Heart left ventricle (tissue), 16 donors: ENCODE data around the gene LRFN4. TPM values are rescaled to one million over a fixed set of nuclear protein-coding genes. Genes with fewer than 3 reads are reported as not detected.

Source experiments
- ATAC-seq, 4 donors: fragments of 200-7000 bp; cut with Tn5 transposase; one replicate each; pipeline ENCODE4 v1.9.1; 2020 to 2022; ENCODE audit warnings: moderate library complexity in 4 of 4, mild to moderate bottlenecking in 3 of 4, moderate number of reproducible peaks in 1 of 4
- DNase-seq, 5 donors: peaks; one replicate each; pipeline ENCODE4 v3.0.0-alpha.2; 2020
- H3K27ac ChIP-seq, 12 donors: fragments of 200-600 bp; sonication (generic) in 4 of 12; one replicate each; pipeline versions ENCODE4 v1.5.0 to v1.8.0; 2016 to 2022; ENCODE audit warnings: mild to moderate bottlenecking in 2 of 12
- H3K27me3 ChIP-seq, 9 donors: fragments of 200-600 bp; sonication (generic) in 2 of 9; one replicate each; pipeline versions ENCODE4 v1.5.1 to v1.8.0; 2016 to 2022; ENCODE audit warnings: mild to moderate bottlenecking in 3 of 9
- H3K36me3 ChIP-seq, 9 donors: fragments of 200-600 bp; sonication (generic) in 2 of 9; one replicate each; pipeline versions ENCODE4 v1.5.0 to v1.8.0; 2018 to 2022; ENCODE audit warnings: mild to moderate bottlenecking in 2 of 9
- H3K4me1 ChIP-seq, 12 donors: fragments of 200-600 bp; sonication (generic) in 4 of 12; one replicate each; pipeline versions ENCODE4 v1.5.0 to v1.8.0; 2016 to 2022; ENCODE audit warnings: mild to moderate bottlenecking in 3 of 12
- H3K4me3 ChIP-seq, 12 donors: fragments of 200-600 bp; sonication (generic) in 4 of 12; one replicate each; pipeline versions ENCODE4 v1.5.0 to v1.8.0; 2017 to 2022; ENCODE audit warnings: mild to moderate bottlenecking in 9 of 12, moderate library complexity in 4 of 12
- H3K9me3 ChIP-seq, 12 donors: fragments of 200-600 bp; sonication (generic) in 4 of 12; one replicate each; pipeline versions ENCODE4 v1.5.0 to v1.8.0; 2016 to 2022; ENCODE audit warnings: mild to moderate bottlenecking in 1 of 12
- POLR2A ChIP-seq, 2 donors: fragments of 450-650 bp; IDR thresholded peaks; one replicate each; pipeline ENCODE4 v1.6.1; 2017; ENCODE audit warnings: antibody characterized with exemption in 2 of 2, mild to moderate bottlenecking in 2 of 2, moderate library complexity in 2 of 2
- WGBS, 4 donors: extraction: QIAGEN DNeasy Blood & Tissue Kit in 2 of 4; methylation state at CpG; one replicate each; pipeline versions ENCODE4 v1.1.5 to v1.1.7; 2013 to 2018; 5-methylcytosine and 5-hydroxymethylcytosine counted together
- intact Hi-C, 10 donors: fragments of 100-400 bp; cut with DNase I; formaldehyde crosslinking; loops; one replicate each; pipeline versions ENCODE4 v1.11.1 to v1.14.2; 2022
- polyA plus RNA-seq, 2 donors: library from polyadenylated mRNA; stranded (reverse); fragments of 200-250 nt; gene quantifications; one replicate each; pipeline ENCODE4 v1.2.3, GENCODE V29; 2013
- total RNA-seq, 9 donors: library from RNA; depleted of rRNA in 2 of 9; stranded (reverse); fragments of >200 nt in 2 of 9; fragmentation: NEBNext Ultra II Directional in 3 of 9; extraction: Animal tissue kit (Norgen Biotek cat#: 25700) in 3 of 9; gene quantifications; one replicate each; pipeline versions ENCODE4 v1.1.0 to v1.2.4, GENCODE V29; 2016 to 2023
- TF ChIP-seq, protein P1 (sequence below), 12 donors: fragments of 200-600 bp; sonication (generic) in 4 of 12; IDR thresholded peaks; one replicate each; pipeline versions ENCODE4 v1.5.0 to v1.8.0; 2018 to 2022; ENCODE audit warnings: antibody characterized with exemption in 12 of 12, mild to moderate bottlenecking in 5 of 12
- donor health status: ischemic (EF 13 %, LVEDD 7.1; RV severe dilation, severe dysfunction).
- donor health status: healthy with polysubstance abuse.
- donor health status: DM: no; HTN: yes; CAD: no.
- donor health status: DM: no; HTN: no; CAD: no.
- donor health status: ischemic (EF 25% LVEDD 6.9; RV normal size, moderate dysfunction).
- donor health status: ischemic (EF 25% LVEDD 5.7; RV mildly dilated, moderate dysfunction).
- donor health status: healthy.
- donor health status: DM: yes; HTN: yes; CAD: no.
- donor health status: ischemic (EF 35%, LVEDD 5.7; RV mildly dilated, moderate dysfunction).
- donor health status: nonischemic (EF 11% LVEDD 7.7; RV severe dilation, severe dysfunction).
- donor health status: DM: yes; HTN: yes; CAD: no.
- donor health status: PGD.
- donor health status: ischemic (EF 29% LVEDD 5.4; RV normal size, mild dysfunction).
- donor health status: nonischemic (EF 23%, LVEDD 6.1; RV moderate dilation, normal function).

LRFN4 gene
- total and polyA plus RNA-seq, 11 donors = 8.2 to 22.1 (median 15.4) TPM

DNA sequence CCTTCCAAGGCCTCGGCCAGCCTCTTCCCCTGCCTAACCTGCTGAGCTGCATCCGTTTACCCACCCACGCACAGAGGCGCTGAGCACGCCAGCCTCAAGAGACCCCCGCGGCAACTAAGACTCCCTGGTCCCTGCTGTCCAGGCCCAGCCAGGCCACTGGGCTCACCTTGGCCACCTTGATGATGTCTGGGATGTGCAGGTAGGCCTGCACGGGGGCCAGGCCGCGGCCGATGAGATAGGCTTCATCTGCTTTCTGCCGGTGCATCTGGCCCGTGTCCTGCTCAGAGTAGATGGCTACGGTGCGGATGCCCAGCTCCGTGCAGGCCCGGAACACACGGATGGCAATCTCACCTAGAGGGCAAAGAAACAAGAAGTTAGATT is 14.6 kb downstream of the LRFN4 start:
- Histone ChIP-seq H3K27ac (no peak overlapping the region), H3K9me3 (no peaks in the 10 kb centered on the region), H3K36me3 (peaks cover 0 to 21% (median 0%) of the 10 kb centered on the region in 9 donors), H3K27me3 (no peaks in the 10 kb centered on the region), H3K4me3 (no peak overlapping the region), H3K4me1 (no peaks in the 10 kb centered on the region)
- no peak for ATAC-seq
- no peak for DNase-seq
- TF ChIP-seq, protein P1, sequence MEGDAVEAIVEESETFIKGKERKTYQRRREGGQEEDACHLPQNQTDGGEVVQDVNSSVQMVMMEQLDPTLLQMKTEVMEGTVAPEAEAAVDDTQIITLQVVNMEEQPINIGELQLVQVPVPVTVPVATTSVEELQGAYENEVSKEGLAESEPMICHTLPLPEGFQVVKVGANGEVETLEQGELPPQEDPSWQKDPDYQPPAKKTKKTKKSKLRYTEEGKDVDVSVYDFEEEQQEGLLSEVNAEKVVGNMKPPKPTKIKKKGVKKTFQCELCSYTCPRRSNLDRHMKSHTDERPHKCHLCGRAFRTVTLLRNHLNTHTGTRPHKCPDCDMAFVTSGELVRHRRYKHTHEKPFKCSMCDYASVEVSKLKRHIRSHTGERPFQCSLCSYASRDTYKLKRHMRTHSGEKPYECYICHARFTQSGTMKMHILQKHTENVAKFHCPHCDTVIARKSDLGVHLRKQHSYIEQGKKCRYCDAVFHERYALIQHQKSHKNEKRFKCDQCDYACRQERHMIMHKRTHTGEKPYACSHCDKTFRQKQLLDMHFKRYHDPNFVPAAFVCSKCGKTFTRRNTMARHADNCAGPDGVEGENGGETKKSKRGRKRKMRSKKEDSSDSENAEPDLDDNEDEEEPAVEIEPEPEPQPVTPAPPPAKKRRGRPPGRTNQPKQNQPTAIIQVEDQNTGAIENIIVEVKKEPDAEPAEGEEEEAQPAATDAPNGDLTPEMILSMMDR (IDR thresholded peaks at IDR 0.05) = no peak
- no peak for TF ChIP-seq POLR2A (IDR thresholded peaks at IDR 0.05)
- WGBS, 4 donors = 96 to 98% (median 97%) methylated on average over 8 to 18 of the region's 18 CpGs
- intact Hi-C loops = no loop called here

DNA sequence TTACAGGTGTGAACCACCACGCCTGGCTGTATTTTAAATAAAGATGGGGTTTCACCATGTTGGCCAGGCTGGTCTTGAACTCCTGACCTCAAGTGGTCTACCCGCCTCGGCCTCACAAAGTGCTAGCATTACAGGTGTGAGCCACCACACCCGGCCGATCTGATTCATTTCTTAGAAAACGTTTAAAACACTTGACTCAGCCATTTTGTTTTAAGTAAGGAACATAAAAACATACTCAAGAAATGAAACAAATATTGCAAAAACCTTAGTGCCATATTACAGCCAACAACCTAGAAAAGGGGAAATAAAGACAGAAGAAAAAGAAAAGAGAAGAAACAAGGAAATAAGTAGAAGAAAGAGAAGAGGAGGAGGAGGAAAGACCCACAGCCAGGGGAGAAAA is 17.4 kb downstream of the LRFN4 start:
- ATAC-seq = no peak
- 92 to 95% (median 92%) methylated on average over 6 of the region's 6 CpGs for WGBS, 4 donors

DNA sequence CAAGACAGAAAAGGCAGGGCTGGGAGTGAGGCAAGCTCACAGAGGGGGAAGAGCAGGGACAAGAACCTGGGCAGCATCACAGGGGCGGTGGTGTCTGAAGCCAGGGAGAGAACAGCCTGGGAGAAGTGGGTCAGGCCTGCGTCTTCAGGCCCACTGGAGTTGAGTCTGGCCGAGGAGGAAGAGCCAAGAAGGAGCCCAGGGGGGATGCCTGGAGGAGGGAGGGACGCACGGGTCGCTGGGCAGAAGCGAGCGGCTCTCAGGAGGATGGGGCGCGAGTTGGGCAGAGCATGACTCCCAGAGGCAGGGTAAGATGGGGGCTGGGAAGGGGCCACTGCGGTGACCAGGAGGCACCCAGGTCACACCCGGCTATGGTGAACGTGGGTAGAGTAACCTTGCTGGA is 18.5 kb downstream of the LRFN4 start:
- H3K27ac ChIP-seq = no peak overlapping the region
- H3K27me3 ChIP-seq = no peaks in the 10 kb centered on the region
- no peak overlapping the region for H3K4me3 ChIP-seq
- H3K4me1 ChIP-seq = peaks cover 0 to 11% (median 0%) of the 10 kb centered on the region in 12 donors
- H3K9me3 ChIP-seq = no peaks in the 10 kb centered on the region
- intact Hi-C loops = no loop called here
- H3K36me3 ChIP-seq = peaks cover 0 to 10% (median 0%) of the 10 kb centered on the region in 9 donors
- ATAC-seq (no peak), DNase-seq (peak in 1 of 5 donors; percentile 15)
- 87 to 90% (median 89%) methylated on average over 13 of the region's 13 CpGs for WGBS, 4 donors
- TF ChIP-seq, protein P1 (IDR thresholded peaks at IDR 0.05) = no peak
- no peak for TF ChIP-seq POLR2A (IDR thresholded peaks at IDR 0.05)

More for the DNA sequence above, 17.4 kb downstream of the LRFN4 start:
- DNase-seq = peak in 1 of 5 donors; percentile 8
- TF ChIP-seq, protein P1 (IDR thresholded peaks at IDR 0.05) = no peak
- TF ChIP-seq POLR2A (IDR thresholded peaks at IDR 0.05) = no peak
- intact Hi-C loops = no loop called here
- Histone ChIP-seq H3K9me3 (no peaks in the 10 kb centered on the region), H3K4me3 (no peak overlapping the region), H3K27ac (no peak overlapping the region), H3K4me1 (peaks cover 0 to 6% (median 0%) of the 10 kb centered on the region in 12 donors), H3K36me3 (peaks cover 0 to 21% (median 0%) of the 10 kb centered on the region in 9 donors), H3K27me3 (no peaks in the 10 kb centered on the region)

DNA sequence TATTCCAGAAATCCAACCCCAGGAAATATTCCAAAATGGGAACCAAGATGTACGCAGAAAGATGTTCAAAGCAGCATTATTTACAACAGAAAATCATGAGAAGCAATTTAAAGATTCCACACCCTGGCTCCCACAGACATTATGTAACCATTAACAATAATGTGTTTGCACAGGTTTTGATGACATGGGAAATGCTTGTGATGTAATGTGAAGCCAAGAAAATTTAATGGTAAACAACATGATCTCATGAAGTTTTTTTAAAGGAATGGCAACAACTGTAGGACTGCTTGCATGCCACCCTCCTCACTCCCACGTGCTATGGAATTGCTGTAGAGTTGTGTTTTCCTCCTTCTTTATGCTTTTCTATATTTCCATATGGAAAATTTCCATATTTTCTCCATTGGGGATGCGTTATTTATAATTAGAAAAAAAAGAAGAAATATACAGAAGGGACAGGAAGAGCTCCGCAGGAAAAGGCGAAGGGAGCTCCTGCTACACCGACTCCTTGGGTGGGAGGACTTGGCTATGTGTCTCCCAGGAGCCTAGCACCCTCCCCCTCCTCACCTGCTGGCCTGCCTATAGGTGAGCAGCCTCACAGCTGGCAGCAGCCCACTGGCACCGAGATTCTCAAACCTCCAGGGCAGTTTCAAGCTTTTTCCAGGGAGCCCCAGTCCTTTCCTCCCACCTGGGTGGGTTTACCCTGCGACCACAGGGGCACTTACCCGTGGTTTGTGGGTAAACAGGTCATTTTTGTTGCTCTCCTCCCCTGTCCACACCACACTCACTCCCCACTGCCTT is 20.9 kb downstream of the LRFN4 start:
- ATAC-seq = no peak
- Histone ChIP-seq H3K36me3 (no peaks in the 10 kb centered on the region), H3K27me3 (no peaks in the 10 kb centered on the region), H3K4me3 (no peak overlapping the region), H3K4me1 (peaks cover 0 to 17% (median 0%) of the 10 kb centered on the region in 12 donors), H3K9me3 (no peaks in the 10 kb centered on the region), H3K27ac (no peak overlapping the region)
- no peak for DNase-seq
- WGBS, 4 donors = 72 to 86% (median 80%) methylated on average over 9 of the region's 9 CpGs
- intact Hi-C loops = no loop called here
- TF ChIP-seq, protein P1 (IDR thresholded peaks at IDR 0.05) = no peak
- TF ChIP-seq POLR2A (IDR thresholded peaks at IDR 0.05) = no peak
